Ectodermal cell (in vitro differentiated cells): ENCODE data around the gene SUFU.
"Not testable (repeated sequence)": the region's sequence is repeated elsewhere in the genome, so short reads cannot be mapped to it uniquely, and the experiment has no call there.

Experiments
- H3K27ac ChIP-seq: 2 replicates; pipeline ENCODE4 v1.7.0; 2013; ENCODE audit warnings: mild to moderate bottlenecking, low read depth, low read length; ENCODE audit not compliant: insufficient read depth, poor library complexity, severe bottlenecking
- H3K27me3 ChIP-seq: 2 replicates; pipeline ENCODE4 v1.7.0; 2013; ENCODE audit warnings: mild to moderate bottlenecking, low read length; ENCODE audit not compliant: insufficient read depth, control insufficient read depth, poor library complexity, severe bottlenecking
- H3K36me3 ChIP-seq: one replicate; pipeline ENCODE4 v1.7.0; 2013; ENCODE audit warnings: low read length; ENCODE audit not compliant: control insufficient read depth, insufficient read depth
- H3K4me1 ChIP-seq: one replicate; pipeline ENCODE4 v1.7.0; 2013; ENCODE audit warnings: low read length; ENCODE audit not compliant: control insufficient read depth, insufficient read depth
- H3K4me3 ChIP-seq: 2 replicates; pipeline ENCODE4 v1.7.0; 2013; ENCODE audit warnings: low read depth, low read length, control low read depth; ENCODE audit not compliant: insufficient read depth
- H3K9me3 ChIP-seq: 2 replicates; pipeline ENCODE4 v1.7.0; 2013; ENCODE audit warnings: mild to moderate bottlenecking, low read length, moderate library complexity; ENCODE audit not compliant: control insufficient read depth
- WGBS, 2 experiments: methylation state at CpG; one replicate each; pipeline ENCODE4 v1.1.7; 2013; ENCODE audit warnings: missing lambda C conversion rate in 2 of 2; 5-methylcytosine and 5-hydroxymethylcytosine counted together

Gene SUFU

GRCh38 chr10:102657984-102658724 is 154.4 kb downstream of the SUFU start:
- Histone ChIP-seq H3K27me3 (no peaks in the 10 kb centered on the region), H3K9me3 (no peaks in the 10 kb centered on the region), H3K4me3 (no peak overlapping the region), H3K4me1 (peaks cover 16% of the 10 kb centered on the region), H3K27ac (no peak overlapping the region), H3K36me3 (peaks cover 25% of the 10 kb centered on the region)
- 89 to 93% methylated on average over 13 of the region's 13 CpGs for WGBS, 2 experiments

- Histone ChIP-seq H3K4me3 (no peak overlapping the region), H3K27me3 (no peaks in the 10 kb centered on the region), H3K9me3 (no peaks in the 10 kb centered on the region), H3K4me1 (peaks cover 14% of the 10 kb centered on the region), H3K27ac (no peak overlapping the region), H3K36me3 (peaks cover 25% of the 10 kb centered on the region)
- 80 to 86% methylated on average over 5 of the region's 5 CpGs for WGBS, 2 experiments
Measured at GRCh38 chr10:102658802-102659201, 155.0 kb downstream of the SUFU start.

- Histone ChIP-seq H3K36me3 (peaks cover 12% of the 10 kb centered on the region), H3K4me3 (no peak overlapping the region), H3K4me1 (peaks cover 14% of the 10 kb centered on the region), H3K27me3 (no peaks in the 10 kb centered on the region), H3K9me3 (no peaks in the 10 kb centered on the region), H3K27ac (peak overlapping the region; percentile 22)
- 19 to 25% methylated on average over 22 of the region's 22 CpGs for WGBS, 2 experiments
Measured at GRCh38 chr10:102660888-102661657, 157.3 kb downstream of the SUFU start.

- H3K4me3 ChIP-seq = no peak overlapping the region
- H3K4me1 ChIP-seq = peaks cover 14% of the 10 kb centered on the region
- no peaks in the 10 kb centered on the region for H3K27me3 ChIP-seq
- 76 to 77% methylated on average over 6 of the region's 6 CpGs for WGBS, 2 experiments
- H3K27ac ChIP-seq = no peak overlapping the region
- no peaks in the 10 kb centered on the region for H3K9me3 ChIP-seq
- H3K36me3 ChIP-seq = peaks cover 7% of the 10 kb centered on the region
Measured at GRCh38 chr10:102661658-102662028, 157.9 kb downstream of the SUFU start.

GRCh38 chr10:102665904-102666509 is 162.2 kb downstream of the SUFU start:
- H3K27ac ChIP-seq = no peak overlapping the region
- H3K27me3 ChIP-seq = no peaks in the 10 kb centered on the region
- no peaks in the 10 kb centered on the region for H3K9me3 ChIP-seq
- no peaks in the 10 kb centered on the region for H3K36me3 ChIP-seq
- 95 to 97% methylated on average over 9 of the region's 9 CpGs for WGBS, 2 experiments
- no peak overlapping the region for H3K4me3 ChIP-seq
- H3K4me1 ChIP-seq = peaks cover 45% of the 10 kb centered on the region

- WGBS, 2 experiments = 90 to 96% methylated on average over 3 to 4 of the region's 4 CpGs
- not testable (repeated sequence) for H3K36me3 ChIP-seq, H3K9me3 ChIP-seq, H3K27ac ChIP-seq, H3K27me3 ChIP-seq, H3K4me3 ChIP-seq
- H3K4me1 ChIP-seq = peaks cover 39% of the 10 kb centered on the region
Measured at GRCh38 chr10:102667411-102667810, 163.6 kb downstream of the SUFU start.

GRCh38 chr10:102668326-102669107 is 164.7 kb downstream of the SUFU start:
- Histone ChIP-seq H3K4me1 (peaks cover 50% of the 10 kb centered on the region), H3K27ac (no peak overlapping the region)
- WGBS, 2 experiments = 86 to 89% methylated on average over 10 of the region's 10 CpGs

GRCh38 chr10:102669206-102670064 is 165.7 kb downstream of the SUFU start:
- H3K9me3 ChIP-seq = no peaks in the 10 kb centered on the region
- H3K27me3 ChIP-seq = no peaks in the 10 kb centered on the region
- WGBS, 2 experiments = 81 to 84% methylated on average over 6 to 7 of the region's 7 CpGs
- peaks cover 59% of the 10 kb centered on the region for H3K4me1 ChIP-seq
- H3K27ac ChIP-seq = no peak overlapping the region
- H3K4me3 ChIP-seq = no peak overlapping the region
- H3K36me3 ChIP-seq = no peaks in the 10 kb centered on the region

More at GRCh38 chr10:102668326-102669107, 164.7 kb downstream of the SUFU start:
- H3K9me3 ChIP-seq = no peaks in the 10 kb centered on the region
- H3K4me3 ChIP-seq = no peak overlapping the region
- H3K36me3 ChIP-seq = no peaks in the 10 kb centered on the region
- no peaks in the 10 kb centered on the region for H3K27me3 ChIP-seq

- Histone ChIP-seq H3K27me3 (no peaks in the 10 kb centered on the region), H3K36me3 (no peaks in the 10 kb centered on the region), H3K4me3 (no peak overlapping the region), H3K4me1 (peaks cover 65% of the 10 kb centered on the region), H3K27ac (no peak overlapping the region), H3K9me3 (no peaks in the 10 kb centered on the region)
- 82 to 85% methylated on average over 9 of the region's 9 CpGs for WGBS, 2 experiments
Measured at GRCh38 chr10:102670065-102670670, 166.4 kb downstream of the SUFU start.
